Keratinocyte (primary cell): ENCODE data around the gene ARFGEF3. TPM values are rescaled to one million over a fixed set of nuclear protein-coding genes. Genes with fewer than 3 reads are reported as not detected.

ENCODE experiments used
- DNase-seq: peaks from one replicate; pipeline ENCODE4 v3.0.0-alpha.2; 2011; ENCODE audit warnings: low read depth, missing footprints, low spot score
- FAIRE-seq: peaks from 2 replicates; lab custom pipeline; 2011; peaks lifted over from hg19 to GRCh38; lab: Jason Lieb, UNC
- H2AFZ ChIP-seq: 2 replicates; pipeline ENCODE4 v1.6.0; 2012; ENCODE audit warnings: low read length, control low read depth, inconsistent platforms; ENCODE audit not compliant: control insufficient read depth
- H3K27ac ChIP-seq: 2 replicates; pipeline ENCODE4 v1.5.1; 2011; ENCODE audit warnings: low read length; ENCODE audit not compliant: control insufficient read depth, insufficient read depth
- H3K27me3 ChIP-seq: 3 replicates; pipeline ENCODE4 v1.6.0; 2011; ENCODE audit warnings: low read length; ENCODE audit not compliant: control insufficient read depth, insufficient read depth; ENCODE audit errors: extremely low read depth
- H3K36me3 ChIP-seq, 2 experiments: 2 replicates in 1 of 2; 3 replicates in 1 of 2; pipeline ENCODE4 v1.5.1; 2011; ENCODE audit warnings: low read length in 2 of 2, mild to moderate bottlenecking in 1 of 2; ENCODE audit not compliant: control insufficient read depth in 2 of 2, insufficient read depth in 2 of 2; ENCODE audit errors: extremely low read depth in 1 of 2
- H3K4me1 ChIP-seq: 3 replicates; pipeline ENCODE4 v1.5.1; 2011; ENCODE audit warnings: low read length; ENCODE audit not compliant: control insufficient read depth, insufficient read depth; ENCODE audit errors: extremely low read depth
- H3K4me2 ChIP-seq: 3 replicates; pipeline ENCODE4 v1.6.0; 2011; ENCODE audit warnings: low read depth, low read length; ENCODE audit not compliant: control insufficient read depth, insufficient read depth; ENCODE audit errors: extremely low read depth
- H3K4me3 ChIP-seq, 3 experiments: fragments of 200-600 bp in 1 of 3; sonication (generic) in 1 of 3; 2 replicates in 2 of 3; 3 replicates in 1 of 3; pipeline ENCODE4 v1.5.1; 2011 to 2016; ENCODE audit warnings: low read length in 3 of 3, mild to moderate bottlenecking in 3 of 3, control low read depth in 2 of 3, inconsistent platforms in 1 of 3, low read depth in 1 of 3, mixed read lengths in 1 of 3, mixed run types in 1 of 3, moderate library complexity in 1 of 3; ENCODE audit not compliant: control insufficient read depth in 2 of 3, insufficient read depth in 2 of 3; ENCODE audit errors: extremely low read depth in 1 of 3
- H3K79me2 ChIP-seq: 2 replicates; pipeline ENCODE4 v1.6.0; 2012; ENCODE audit warnings: low read length; ENCODE audit not compliant: control insufficient read depth, insufficient read depth
- H3K9ac ChIP-seq: 3 replicates; pipeline ENCODE4 v1.6.0; 2011; ENCODE audit warnings: low read length; ENCODE audit not compliant: control insufficient read depth, insufficient read depth; ENCODE audit errors: extremely low read depth
- H3K9me1 ChIP-seq: 3 replicates; pipeline ENCODE4 v1.6.0; 2011; ENCODE audit warnings: low read length; ENCODE audit not compliant: control insufficient read depth, insufficient read depth; ENCODE audit errors: extremely low read depth
- H3K9me3 ChIP-seq: 2 replicates; pipeline ENCODE4 v1.5.1; 2012; ENCODE audit warnings: low read depth, low read length; ENCODE audit not compliant: control insufficient read depth
- H4K20me1 ChIP-seq: 3 replicates; pipeline ENCODE4 v1.6.0; 2011; ENCODE audit warnings: low read length; ENCODE audit not compliant: control insufficient read depth, insufficient read depth; ENCODE audit errors: extremely low read depth
- EZH2 ChIP-seq: IDR thresholded peaks from one replicate; pipeline ENCODE4 v1.6.1; 2012; ENCODE audit warnings: inconsistent platforms, mild to moderate bottlenecking, low read length, moderate library complexity
- dilution Hi-C: fragments of 300-500 bp; cut with MboI; formaldehyde crosslinking; loops from one replicate; pipeline ENCODE4 v1.7.0; 2020; ENCODE audit warnings: low sequenced_read_pairs; ENCODE audit not compliant: extremely low pct_ligation_motif_present
- polyA plus RNA-seq, 5 experiments: library from polyadenylated mRNA; depleted of rRNA in 3 of 5; stranded (reverse) in 3 of 5; stranded (forward) in 1 of 5; unstranded in 1 of 5; fragments of >200 nt; gene quantifications; 1 replicate in 1 of 5; 2 replicates in 3 of 5; 3 replicates in 1 of 5; pipeline versions ENCODE4 v1.2.1 to v1.2.3, GENCODE V29; 2011 to 2012; ENCODE audit warnings: missing spikeins in 2 of 5, low read depth in 1 of 5, low replicate concordance in 1 of 5
- TF ChIP-seq, protein P1 (sequence below), 3 experiments: IDR thresholded peaks in 1 of 3; conservative IDR thresholded peaks in 1 of 3; optimal IDR thresholded peaks in 1 of 3; 2 replicates in 2 of 3; 3 replicates in 1 of 3; pipeline versions ENCODE3 to v1.5.1; 2011; ENCODE audit warnings: low read length in 3 of 3, mild to moderate bottlenecking in 3 of 3, moderate library complexity in 2 of 3, control low read depth in 1 of 3, inconsistent platforms in 1 of 3; ENCODE audit not compliant: insufficient read depth in 2 of 3; ENCODE audit errors: extremely low read depth in 1 of 3

Gene ARFGEF3
- polyA plus RNA-seq, 1 donor (not counting 4 experiments of a cell fraction or from before 2014, with no cell fraction given), result 0.09 TPM

DNA sequence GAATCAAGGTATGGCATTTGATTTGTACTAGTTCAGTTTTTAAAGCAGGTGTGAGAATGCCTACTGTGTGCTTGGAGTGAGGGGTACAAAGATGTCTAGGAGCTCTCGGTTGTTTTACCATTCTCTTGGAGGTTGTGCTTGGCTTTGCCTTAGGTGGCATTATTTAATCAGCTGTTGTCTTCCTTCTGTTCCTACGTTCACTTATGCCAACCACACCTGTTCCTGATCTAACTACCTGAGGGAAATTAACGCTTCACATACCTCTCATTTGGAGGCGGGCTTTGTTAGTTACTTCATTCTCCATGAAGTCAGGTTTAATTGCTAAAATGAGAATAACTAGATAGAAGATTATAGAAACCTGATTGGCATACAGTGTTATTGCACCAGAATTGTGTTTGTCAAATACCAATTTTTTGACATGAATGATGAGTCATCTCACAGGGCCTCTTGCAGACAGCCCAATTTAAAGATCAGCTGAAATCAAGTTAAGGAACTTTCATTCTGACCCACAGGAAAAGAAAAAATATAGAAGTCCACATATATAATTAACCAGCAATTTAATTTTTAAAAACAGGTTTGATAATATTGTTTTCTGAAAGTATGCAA is 81.4 kb downstream of the ARFGEF3 start:
- Histone ChIP-seq H3K36me3 (no peaks in the 10 kb centered on the region), H4K20me1 (no peaks in the 10 kb centered on the region), H3K9me1 (no peaks in the 10 kb centered on the region), H3K9me3 (no peaks in the 10 kb centered on the region), H3K27ac (no peak overlapping the region), H3K4me2 (no peak overlapping the region), H3K4me3 (no peak overlapping the region), H3K79me2 (no peaks in the 10 kb centered on the region), H3K27me3 (no peaks in the 10 kb centered on the region), H2AFZ (peak overlapping the region; percentile 38), H3K9ac (no peak overlapping the region), H3K4me1 (peaks cover 3% of the 10 kb centered on the region)
- no peak for TF ChIP-seq EZH2
- TF ChIP-seq, protein P1, sequence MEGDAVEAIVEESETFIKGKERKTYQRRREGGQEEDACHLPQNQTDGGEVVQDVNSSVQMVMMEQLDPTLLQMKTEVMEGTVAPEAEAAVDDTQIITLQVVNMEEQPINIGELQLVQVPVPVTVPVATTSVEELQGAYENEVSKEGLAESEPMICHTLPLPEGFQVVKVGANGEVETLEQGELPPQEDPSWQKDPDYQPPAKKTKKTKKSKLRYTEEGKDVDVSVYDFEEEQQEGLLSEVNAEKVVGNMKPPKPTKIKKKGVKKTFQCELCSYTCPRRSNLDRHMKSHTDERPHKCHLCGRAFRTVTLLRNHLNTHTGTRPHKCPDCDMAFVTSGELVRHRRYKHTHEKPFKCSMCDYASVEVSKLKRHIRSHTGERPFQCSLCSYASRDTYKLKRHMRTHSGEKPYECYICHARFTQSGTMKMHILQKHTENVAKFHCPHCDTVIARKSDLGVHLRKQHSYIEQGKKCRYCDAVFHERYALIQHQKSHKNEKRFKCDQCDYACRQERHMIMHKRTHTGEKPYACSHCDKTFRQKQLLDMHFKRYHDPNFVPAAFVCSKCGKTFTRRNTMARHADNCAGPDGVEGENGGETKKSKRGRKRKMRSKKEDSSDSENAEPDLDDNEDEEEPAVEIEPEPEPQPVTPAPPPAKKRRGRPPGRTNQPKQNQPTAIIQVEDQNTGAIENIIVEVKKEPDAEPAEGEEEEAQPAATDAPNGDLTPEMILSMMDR (optimal IDR thresholded peaks at IDR 0.05 in 1 of 3, IDR thresholded peaks at IDR 0.05 in 1 of 3, conservative IDR thresholded peaks at IDR 0.05 in 1 of 3; ENCODE audit: extremely low read depth in 1 of 3, insufficient read depth in 2 of 3, low read length in 3 of 3), result no peak
- FAIRE-seq (peak; percentile 55), DNase-seq (no peak)
- dilution Hi-C loops, result no loop called here

- Histone ChIP-seq H2AFZ (no peak overlapping the region), H3K9ac (no peak overlapping the region), H3K79me2 (no peaks in the 10 kb centered on the region), H3K27ac (no peak overlapping the region), H3K4me2 (no peak overlapping the region), H3K36me3 (no peaks in the 10 kb centered on the region), H3K9me1 (no peaks in the 10 kb centered on the region), H3K4me1 (peaks cover 9% of the 10 kb centered on the region), H3K4me3 (no peak overlapping the region), H4K20me1 (no peaks in the 10 kb centered on the region), H3K27me3 (no peaks in the 10 kb centered on the region), H3K9me3 (no peaks in the 10 kb centered on the region)
- DNase-seq (no peak), FAIRE-seq (no peak)
- no peak for TF ChIP-seq EZH2
- TF ChIP-seq, protein P1 (optimal IDR thresholded peaks at IDR 0.05 in 1 of 3, IDR thresholded peaks at IDR 0.05 in 1 of 3, conservative IDR thresholded peaks at IDR 0.05 in 1 of 3; ENCODE audit: extremely low read depth in 1 of 3, insufficient read depth in 2 of 3, low read length in 3 of 3), result no peak
- dilution Hi-C loops, result no loop called here
Observed at GRCh38 chr6:138245751-138246150, 84.0 kb downstream of the ARFGEF3 start.
